Fibroblast of villous mesenchyme (primary cell): ENCODE measurements around the gene ADCY10. TPM values are rescaled to one million over a fixed set of nuclear protein-coding genes. Genes with fewer than 3 reads are reported as not detected.
"Not testable (repeated sequence)": the region's sequence is repeated elsewhere in the genome, so short reads cannot be mapped to it uniquely, and the experiment has no call there.

Experiments
- DNase-seq: peaks from one replicate; pipeline ENCODE4 v3.0.0-alpha.2; 2010; ENCODE audit warnings: low read depth
- H3K4me3 ChIP-seq: 2 replicates; pipeline ENCODE4 v1.5.1; 2011; ENCODE audit warnings: low read depth, mild to moderate bottlenecking, low read length
- total RNA-seq: library from RNA; depleted of rRNA; stranded (reverse); fragments of >200 nt; gene quantifications from 2 replicates; pipeline ENCODE4 v1.2.3, GENCODE V29; 2012
- TF ChIP-seq, protein P1 (sequence below): IDR thresholded peaks from 2 replicates; pipeline ENCODE4 v1.5.1; 2012; ENCODE audit warnings: low read depth, mild to moderate bottlenecking, low read length; ENCODE audit not compliant: insufficient read depth

Gene ADCY10
- total RNA-seq, 1 donor = under 0.01 TPM

DNA sequence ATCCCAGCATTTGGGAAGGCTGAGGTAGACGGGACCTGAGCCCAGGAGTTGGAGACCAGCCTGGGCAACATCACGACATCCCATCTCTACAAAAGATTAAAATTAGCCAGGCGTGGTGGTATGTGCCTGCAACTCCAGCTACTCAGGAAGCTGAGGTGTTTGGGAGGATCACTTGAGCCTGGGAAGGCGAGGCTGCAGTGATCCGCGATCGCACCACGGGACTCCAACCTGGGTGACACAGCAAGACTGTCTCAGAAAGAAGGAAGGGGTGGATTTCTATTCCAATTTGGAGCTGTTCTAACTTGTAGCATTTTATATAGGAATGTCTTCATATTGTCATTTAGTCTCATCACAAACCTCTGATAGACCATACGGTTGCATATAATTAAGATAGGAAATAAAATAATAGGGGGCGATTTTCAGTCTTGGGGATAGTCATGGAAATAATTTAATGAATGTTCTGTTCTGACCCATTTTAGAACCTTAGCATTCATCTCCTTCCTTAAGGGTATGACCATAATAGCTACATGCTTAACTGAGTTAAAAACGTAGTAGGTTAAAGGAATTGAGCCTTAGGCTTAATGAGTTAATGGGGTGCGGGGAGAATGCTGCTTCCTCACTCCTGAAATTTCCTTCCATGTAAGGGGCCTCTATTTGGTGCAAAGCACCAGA is 93.1 kb downstream of the ADCY10 start:
- TF ChIP-seq, protein P1, sequence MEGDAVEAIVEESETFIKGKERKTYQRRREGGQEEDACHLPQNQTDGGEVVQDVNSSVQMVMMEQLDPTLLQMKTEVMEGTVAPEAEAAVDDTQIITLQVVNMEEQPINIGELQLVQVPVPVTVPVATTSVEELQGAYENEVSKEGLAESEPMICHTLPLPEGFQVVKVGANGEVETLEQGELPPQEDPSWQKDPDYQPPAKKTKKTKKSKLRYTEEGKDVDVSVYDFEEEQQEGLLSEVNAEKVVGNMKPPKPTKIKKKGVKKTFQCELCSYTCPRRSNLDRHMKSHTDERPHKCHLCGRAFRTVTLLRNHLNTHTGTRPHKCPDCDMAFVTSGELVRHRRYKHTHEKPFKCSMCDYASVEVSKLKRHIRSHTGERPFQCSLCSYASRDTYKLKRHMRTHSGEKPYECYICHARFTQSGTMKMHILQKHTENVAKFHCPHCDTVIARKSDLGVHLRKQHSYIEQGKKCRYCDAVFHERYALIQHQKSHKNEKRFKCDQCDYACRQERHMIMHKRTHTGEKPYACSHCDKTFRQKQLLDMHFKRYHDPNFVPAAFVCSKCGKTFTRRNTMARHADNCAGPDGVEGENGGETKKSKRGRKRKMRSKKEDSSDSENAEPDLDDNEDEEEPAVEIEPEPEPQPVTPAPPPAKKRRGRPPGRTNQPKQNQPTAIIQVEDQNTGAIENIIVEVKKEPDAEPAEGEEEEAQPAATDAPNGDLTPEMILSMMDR = no peak
- no peak for DNase-seq
- H3K4me3 ChIP-seq = no peak overlapping the region

DNA sequence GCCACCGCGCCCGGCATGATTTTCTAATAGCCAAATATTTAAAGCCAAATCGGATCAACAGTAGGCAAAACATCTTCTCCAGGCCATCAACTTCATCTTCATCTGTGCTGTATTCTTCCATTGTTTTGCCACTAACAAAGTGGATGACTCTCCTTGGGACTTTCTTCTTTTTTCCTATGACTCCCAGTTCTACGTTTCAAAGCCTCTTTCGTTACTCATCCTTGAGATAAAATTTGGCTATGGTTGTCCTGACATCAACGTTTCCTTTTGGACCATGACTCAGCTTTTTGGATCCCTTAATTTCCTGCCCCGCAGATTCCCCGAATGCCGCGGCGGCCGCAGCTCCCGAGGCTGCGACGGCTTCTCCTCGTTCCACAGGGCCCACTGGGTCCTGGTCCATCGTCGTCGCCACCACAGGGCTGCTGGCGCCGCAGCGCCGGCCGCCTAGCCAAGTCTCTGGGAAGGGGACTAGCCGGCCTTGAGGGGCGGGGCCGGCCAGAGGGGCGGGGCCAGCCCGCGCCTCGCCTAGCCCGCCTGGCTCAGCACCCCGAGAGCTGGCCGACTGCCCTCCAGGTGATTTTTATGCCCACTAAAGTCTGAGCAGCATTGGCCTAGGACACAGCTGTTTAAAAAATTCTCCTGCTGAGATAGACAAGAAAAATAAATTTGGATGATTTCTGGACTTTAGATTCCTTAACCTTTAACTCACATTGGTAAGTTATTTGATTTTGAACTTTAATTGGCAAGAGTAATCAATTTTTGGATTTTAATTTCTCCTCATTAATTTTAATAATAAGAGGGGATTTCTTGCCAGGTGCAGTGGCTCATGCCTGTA is 93.9 kb downstream of the ADCY10 start:
- H3K4me3 ChIP-seq = peak overlapping the region; percentile 45
- TF ChIP-seq, protein P1 = no peak
- peak; percentile 88 for DNase-seq

DNA sequence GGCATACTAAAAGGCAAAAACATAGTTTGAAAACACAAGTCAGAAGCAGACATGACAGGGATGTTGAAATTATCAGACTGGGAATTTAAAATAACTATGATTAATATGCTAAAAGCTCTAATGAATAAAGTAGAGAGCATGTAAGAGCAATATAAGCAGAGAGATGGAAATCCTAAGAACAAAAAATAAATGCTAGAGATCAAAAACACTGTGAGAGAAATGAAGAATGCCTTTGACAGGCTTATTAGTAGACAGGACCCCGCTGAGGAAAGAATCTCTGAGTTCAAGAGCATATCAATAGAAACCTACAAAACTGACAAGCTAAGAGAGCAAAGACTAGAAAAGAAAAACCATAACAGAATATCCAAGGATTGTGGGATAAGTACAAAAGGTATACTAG is 98.3 kb downstream of the ADCY10 start:
- H3K4me3 ChIP-seq = no peak overlapping the region
- TF ChIP-seq, protein P1 = no peak
- DNase-seq = no peak

DNA sequence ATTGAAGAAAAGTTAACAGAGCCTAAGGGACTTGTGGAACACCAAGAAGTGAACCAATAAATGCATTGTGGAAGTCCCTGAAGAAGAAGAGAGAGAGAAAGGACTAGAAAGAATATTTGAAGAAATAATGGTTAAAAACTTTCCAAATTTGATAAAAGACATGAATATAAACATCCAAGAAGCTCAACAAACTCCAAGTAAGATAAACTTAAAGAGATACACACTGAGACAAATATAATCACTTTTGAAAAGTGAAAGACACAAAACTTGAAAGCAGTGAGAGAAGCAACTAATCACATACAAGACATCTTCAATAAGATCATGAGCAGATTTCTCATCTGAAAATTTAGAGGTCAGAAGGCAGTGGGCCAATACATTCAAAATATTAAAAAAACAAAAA is 101.0 kb downstream of the ADCY10 start:
- DNase-seq = no peak
- no peak overlapping the region for H3K4me3 ChIP-seq
- TF ChIP-seq, protein P1 = no peak

DNA sequence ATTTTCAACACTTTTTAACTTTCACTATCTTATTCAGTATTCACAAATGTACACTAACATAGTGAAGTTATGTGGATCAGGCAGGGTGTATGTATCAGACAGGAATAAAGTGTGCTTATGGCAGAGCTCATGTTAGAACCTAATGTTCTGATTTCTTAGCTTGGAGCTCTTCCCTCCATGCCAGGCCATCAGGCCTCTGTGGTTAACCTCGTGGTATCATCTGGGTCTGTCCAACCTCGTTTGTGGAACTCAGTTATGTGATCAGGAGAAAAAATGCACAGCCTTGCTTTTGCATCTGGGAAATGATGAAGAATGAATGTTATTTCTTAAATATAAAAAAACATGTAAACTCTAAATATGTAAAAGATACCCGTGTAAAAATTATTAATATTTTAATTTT is 105.2 kb downstream of the ADCY10 start:
- TF ChIP-seq, protein P1 = no peak
- no peak overlapping the region for H3K4me3 ChIP-seq
- peak; percentile 35 for DNase-seq

DNA sequence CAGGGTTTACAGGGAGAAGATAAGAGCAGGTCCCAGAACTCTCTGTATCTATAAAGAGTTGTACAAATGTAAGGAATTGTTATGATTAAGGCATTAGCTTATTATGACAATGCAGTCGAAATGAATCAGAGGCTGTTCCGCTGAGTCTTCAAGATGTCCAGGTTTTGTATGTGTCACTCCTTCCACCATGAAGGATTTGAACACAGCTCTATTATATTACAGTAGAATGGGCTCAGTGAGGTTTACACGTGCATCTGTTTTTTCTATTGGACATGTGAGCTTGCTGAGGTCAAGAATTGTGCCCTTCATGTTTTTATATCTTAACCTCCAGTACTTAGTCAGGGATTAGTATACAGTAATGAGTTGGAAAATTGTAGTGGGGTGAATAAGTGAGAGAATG is 105.8 kb downstream of the ADCY10 start:
- TF ChIP-seq, protein P1 = no peak
- DNase-seq = no peak

DNA sequence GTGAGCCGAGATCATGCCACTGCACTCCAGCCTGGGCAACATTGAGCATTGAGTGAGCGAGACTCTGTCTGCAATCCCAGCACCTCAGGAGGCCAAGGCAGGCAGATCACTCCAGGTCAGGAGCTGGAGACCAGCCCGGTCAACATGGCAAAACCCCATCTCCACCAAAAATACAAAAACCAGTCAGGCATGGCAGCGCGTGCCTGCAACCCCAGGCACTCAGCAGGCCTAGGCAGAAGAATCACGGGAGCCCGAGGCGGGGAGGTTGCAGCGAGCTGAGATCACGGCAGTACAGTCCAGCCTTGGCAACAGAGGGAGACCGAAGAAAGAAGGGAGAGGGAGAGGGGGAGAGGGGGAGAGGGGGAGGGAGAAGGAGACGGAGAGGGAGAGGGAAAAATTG is 107.3 kb downstream of the ADCY10 start:
- H3K4me3 ChIP-seq, DNase-seq: not testable (repeated sequence)

More for the DNA sequence above, 105.8 kb downstream of the ADCY10 start:
- H3K4me3 ChIP-seq = no peak overlapping the region

DNA sequence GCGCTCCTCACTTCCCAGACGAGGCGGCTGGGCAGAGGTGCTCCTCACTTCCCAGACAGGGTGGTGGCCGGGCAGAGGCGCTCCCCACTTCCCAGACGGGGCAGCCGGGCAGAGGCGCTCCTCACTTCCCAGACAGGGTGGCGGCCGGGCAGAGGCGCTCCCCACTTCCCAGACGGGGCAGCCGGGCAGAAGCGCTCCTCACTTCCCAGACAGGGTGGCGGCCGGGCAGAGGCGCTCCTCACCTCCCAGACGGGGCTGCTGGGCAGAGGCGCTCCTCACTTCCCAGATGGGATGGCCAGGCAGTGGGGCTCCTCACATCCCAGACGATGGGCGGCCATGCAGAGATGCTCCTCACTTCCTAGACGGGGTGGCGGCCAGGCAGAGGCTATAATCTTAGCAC is 107.7 kb downstream of the ADCY10 start:
- DNase-seq, H3K4me3 ChIP-seq: not testable (repeated sequence)
